Spleen (tissue), 7 donors: ENCODE measurements around the gene C20orf204.

ENCODE experiments used
- CTCF ChIP-seq, 11 experiments: fragments of 200-600 bp in 7 of 11; fragments of 450-650 bp in 4 of 11; sonication (generic) in 4 of 11; IDR thresholded peaks in 8 of 11; conservative IDR thresholded peaks in 3 of 11; 1 replicate in 7 of 11; 2 replicates in 4 of 11; pipeline versions ENCODE4 v1.4.0 to v1.8.0; 2016 to 2021; ENCODE audit warnings: antibody characterized with exemption in 11 of 11, inconsistent platforms in 4 of 11, mild to moderate bottlenecking in 1 of 11
- POLR2A ChIP-seq, 3 donors: fragments of 450-650 bp; IDR thresholded peaks; one replicate each; pipeline ENCODE4 v1.5.1; 2017; ENCODE audit warnings: antibody characterized with exemption in 3 of 3, mild to moderate bottlenecking in 1 of 3
- donor health status: DM: no; HTN: no; CAD: no; lungs with moderate emphysema.
- donor health status: DM: no; HTN: no; CAD: no.
- donor health status: DM: no; HTN: no; CAD: no.

- TF ChIP-seq POLR2A (IDR thresholded peaks at IDR 0.05) (no peak), CTCF (IDR thresholded peaks at IDR 0.05 in 8 of 11, conservative IDR thresholded peaks at IDR 0.05 in 3 of 11) (no peak)
These were observed 31.8 kb upstream of the C20orf204 start for GRCh38 chr20:64003960-64004725.
